ENCODE results near the gene PPA1.
"Not testable (repeated sequence)": the region's sequence is repeated elsewhere in the genome, so short reads cannot be mapped to it uniquely, and the experiment has no call there.

The PPA1 gene

DNA sequence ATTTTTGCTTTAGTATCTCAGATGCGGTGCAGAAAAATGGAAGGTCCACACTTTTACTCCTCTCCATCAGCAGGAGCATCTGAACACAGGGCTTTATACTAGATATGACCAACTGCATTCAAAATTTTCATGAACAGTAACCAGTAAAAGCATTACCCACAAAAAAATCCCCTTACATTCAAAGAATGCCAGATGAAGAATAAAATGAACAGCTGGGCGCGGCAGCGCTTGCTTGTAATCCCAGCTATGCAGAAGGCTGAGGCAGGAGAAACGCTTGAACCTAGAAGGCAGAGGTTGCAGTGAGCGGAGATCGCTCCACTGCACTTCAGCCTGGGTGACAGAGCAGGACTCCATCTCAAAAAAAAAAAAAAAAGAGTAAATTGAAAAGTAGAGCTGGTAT, 66.0 kb downstream of the PPA1 start:
- DNase-seq: no peak

DNA sequence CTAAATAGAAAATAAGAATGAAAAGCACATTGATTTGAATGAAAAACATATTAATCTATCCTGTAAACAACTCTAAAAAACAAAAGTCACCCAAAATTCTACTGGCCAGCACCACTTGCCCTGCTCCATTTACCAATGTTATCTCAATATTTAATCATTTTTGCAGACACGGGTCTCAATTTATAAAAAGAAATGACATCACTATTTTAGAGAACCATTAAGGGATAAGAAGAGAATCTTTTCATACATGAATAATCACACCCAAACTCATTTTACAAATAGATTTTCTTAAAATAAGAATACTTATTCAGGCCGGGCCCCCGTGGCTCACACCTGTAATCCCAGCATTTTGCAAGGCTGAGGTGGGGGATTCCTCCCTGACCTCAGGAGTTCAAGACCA, 66.8 kb downstream of the PPA1 start:
- DNase-seq: no peak

- no peak for DNase-seq
Measured at GRCh38 chr10:70164163-70164562, 69.1 kb downstream of the PPA1 start.

GRCh38 chr10:70163448-70163847, 69.8 kb downstream of the PPA1 start:
- no peak for DNase-seq

DNA sequence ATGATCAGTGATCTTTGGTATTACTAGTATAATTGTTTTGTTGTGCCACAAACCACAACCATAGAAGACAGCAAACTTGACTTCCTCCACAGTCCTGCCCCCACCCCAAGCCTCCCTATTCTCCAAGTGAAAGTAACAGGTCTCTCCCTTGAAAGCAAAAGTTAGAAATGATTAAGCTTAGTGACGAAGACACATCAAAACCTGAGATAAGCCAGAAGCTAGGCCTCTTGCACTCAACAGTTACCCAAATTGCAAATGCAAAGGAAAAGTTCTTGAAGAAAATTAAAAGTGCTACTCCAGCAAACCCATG, 70.4 kb downstream of the PPA1 start:
- no peak for DNase-seq

DNA sequence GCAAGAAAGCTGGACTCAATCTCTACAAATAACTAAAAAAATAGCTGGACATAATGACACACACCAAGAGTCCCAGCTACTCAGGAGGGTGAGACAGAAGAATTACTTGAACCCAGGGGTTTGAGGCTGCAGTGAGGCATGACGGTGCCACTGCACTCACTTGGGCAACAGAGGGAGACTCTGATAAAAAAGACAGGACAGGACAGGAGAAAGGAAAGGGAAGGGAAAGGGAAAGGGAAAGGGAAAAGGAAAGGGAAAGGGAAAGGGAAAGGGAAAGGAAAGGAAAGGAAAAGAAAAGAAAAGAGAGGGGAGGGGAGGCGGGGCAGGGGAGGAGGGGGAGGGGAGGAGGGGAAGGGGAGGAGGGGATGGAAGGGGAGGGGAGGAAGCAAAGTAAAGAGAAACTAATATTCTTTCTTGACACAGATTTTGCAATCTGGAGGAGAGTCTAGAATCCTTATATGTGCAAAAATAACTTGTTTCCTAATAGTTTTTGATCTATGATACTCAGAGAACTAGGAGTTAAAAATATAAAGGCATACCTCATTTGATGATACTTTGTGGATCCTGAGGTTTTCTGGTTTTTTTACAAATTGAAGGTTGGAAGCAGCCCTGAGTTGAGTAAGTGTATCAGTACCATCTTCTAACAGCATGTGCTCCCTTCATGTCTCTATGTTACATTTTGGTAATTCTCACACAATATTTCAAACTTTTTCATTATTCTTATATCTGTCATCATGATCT, 70.9 kb downstream of the PPA1 start:
- DNase-seq: no peak

DNA sequence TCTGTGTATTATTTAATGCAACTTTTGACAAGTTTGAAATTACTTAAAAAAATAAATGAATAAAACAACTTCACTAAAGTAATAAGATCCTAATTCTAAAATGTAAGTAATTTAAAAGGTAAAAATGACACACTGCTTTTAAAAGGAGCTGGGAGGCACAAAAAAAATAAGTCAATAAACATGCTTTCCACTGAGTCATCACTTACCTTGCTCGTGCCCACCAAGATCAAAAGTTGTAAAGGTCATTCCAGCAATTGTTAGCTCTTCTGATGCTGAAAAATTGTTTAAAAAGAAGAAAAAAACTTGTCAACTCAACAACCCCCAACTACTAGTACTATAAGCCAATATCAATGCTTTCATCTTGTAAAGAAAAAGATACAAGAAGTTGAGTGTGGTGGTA, 72.4 kb downstream of the PPA1 start:
- no peak for DNase-seq

GRCh38 chr10:70159366-70159765, 73.9 kb downstream of the PPA1 start:
- not testable (repeated sequence) for DNase-seq

DNA sequence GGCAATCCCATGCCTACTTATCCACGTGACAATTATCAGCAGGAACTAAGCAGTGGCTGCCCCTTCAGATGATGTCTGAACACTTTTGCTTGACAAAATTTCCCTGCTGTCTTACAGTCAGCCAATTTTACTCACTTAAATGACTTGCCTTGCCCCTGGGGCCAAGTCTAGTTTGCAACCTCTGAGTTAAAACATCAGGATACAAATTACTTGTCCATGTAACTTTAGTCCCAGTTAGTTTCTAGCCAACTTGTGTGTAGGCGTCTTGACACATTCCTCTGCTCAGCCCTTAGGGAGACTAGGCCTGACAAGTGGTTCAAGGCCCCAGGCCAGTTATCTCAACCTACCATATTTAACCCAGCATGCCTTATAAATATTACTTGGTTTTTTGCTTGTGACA, 75.1 kb downstream of the PPA1 start:
- DNase-seq: no peak

- DNase-seq: no peak
Measured at GRCh38 chr10:70155255-70155838, 77.9 kb downstream of the PPA1 start.

Measured in KG1 (cell line).